Motor neuron (in vitro differentiated cells): ENCODE measurements around the gene ABHD1. TPM values are rescaled to one million over a fixed set of nuclear protein-coding genes. Genes with fewer than 3 reads are reported as not detected.
"Not testable (repeated sequence)": the region's sequence is repeated elsewhere in the genome, so short reads cannot be mapped to it uniquely, and the experiment has no call there.

Experiments used
- ATAC-seq, 8 experiments: fragments of 200-7000 bp; cut with Tn5 transposase; replicated peaks in 6 of 8; 2 replicates each; pipeline ENCODE4 v1.8.0; 2021; ENCODE audit warnings: mild to moderate bottlenecking in 8 of 8, moderate library complexity in 8 of 8
- H3K27ac ChIP-seq, 2 donors: fragments of 250-450 bp; sonication (Bioruptor Pico); 2 replicates each; pipeline ENCODE4 v1.9.0; 2021; ENCODE audit warnings: antibody characterized with exemption in 2 of 2, mild to moderate bottlenecking in 2 of 2, moderate library complexity in 1 of 2
- H3K4me1 ChIP-seq, 2 donors: fragments of 250-450 bp; sonication (Bioruptor Pico); replicated peaks in 1 of 2; 2 replicates each; pipeline ENCODE4 v1.6.1; 2021; ENCODE audit warnings: antibody characterized with exemption in 2 of 2, mild to moderate bottlenecking in 2 of 2, moderate library complexity in 1 of 2
- H3K4me3 ChIP-seq, 5 donors: fragments of 250-450 bp; sonication (Bioruptor Pico); 2 replicates each; pipeline ENCODE4 v1.9.0; 2021; ENCODE audit warnings: antibody characterized with exemption in 5 of 5, mild to moderate bottlenecking in 5 of 5, moderate library complexity in 4 of 5
- WGBS, 10 experiments: fragments of 450-650 bp; shearing (Covaris generic); methylation state at CpG; one replicate each; pipeline ENCODE4 v1.0.0; 2022; 5-methylcytosine and 5-hydroxymethylcytosine counted together
- in situ Hi-C, 9 experiments: fragments of 400-800 bp; cut with MboI; loops; one replicate each; pipeline ENCODE4 v1.15.0; 2021; ENCODE audit warnings: low sequenced_read_pairs in 9 of 9, low pct_unique_long_range_greater_than_20kb in 2 of 9; ENCODE audit not compliant: unreplicated experiment in 9 of 9
- total RNA-seq, 8 experiments: library from RNA; unstranded; fragments of 300-600 nt; gene quantifications; 2 replicates each; pipeline versions ENCODE4 v1.2.3 to v1.2.4, GENCODE V29; 2022

ABHD1 gene
- total RNA-seq, 8 experiments from 2014 or later = 0.94 to 2.9 (median 1.7) TPM; not detected in 1

DNA sequence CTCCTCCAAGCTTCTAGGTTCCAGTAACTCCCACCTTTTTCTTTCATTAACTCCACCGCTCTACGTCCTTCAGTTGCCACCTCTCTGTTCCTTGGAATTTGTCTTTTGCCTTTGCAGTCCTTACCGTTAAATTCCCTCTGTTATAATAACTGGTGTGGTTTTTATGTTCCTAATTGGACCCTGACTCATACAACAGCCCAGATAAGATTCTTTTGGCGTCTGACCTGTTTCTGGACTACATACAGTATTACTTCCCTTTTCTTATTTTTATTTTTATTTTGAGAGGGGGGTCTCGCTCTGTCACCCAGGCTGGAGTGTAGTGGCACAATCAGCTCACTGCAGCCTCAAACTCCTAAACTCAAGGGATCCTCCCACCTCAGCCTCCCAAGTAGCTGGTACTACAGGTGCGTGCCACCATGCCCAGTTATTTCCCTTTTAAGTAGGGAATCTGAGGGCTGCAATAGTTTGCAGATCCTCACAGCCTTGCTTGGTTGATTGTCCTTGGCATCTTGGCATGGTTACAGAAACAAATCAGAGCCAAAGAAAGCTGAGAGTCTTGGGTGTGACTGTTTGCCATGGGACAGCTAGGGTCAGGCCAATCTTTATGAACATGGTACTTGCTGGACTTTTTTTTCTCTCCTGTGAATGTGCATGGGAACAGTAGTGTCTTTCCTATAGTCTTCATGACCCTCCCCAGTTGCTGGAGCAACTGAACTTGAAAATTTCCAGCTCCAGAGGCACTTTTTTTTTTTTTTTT, 47.1 kb downstream of the ABHD1 start:
- 57 to 100% (median 88%) methylated on average over 1 to 5 of the region's 6 CpGs for WGBS, 10 experiments
- Histone ChIP-seq H3K4me1 (no peaks in the 10 kb centered on the region), H3K4me3 (no peak overlapping the region), H3K27ac (no peak overlapping the region)
- in situ Hi-C loops = no loop called here
- ATAC-seq = no peak

- H3K27ac ChIP-seq = no peak overlapping the region
- no peaks in the 10 kb centered on the region for H3K4me1 ChIP-seq
- no peak for ATAC-seq
- WGBS, 10 experiments = 14 to 90% (median 75%) methylated on average over 1 to 8 of the region's 8 CpGs
- no peak overlapping the region for H3K4me3 ChIP-seq
- in situ Hi-C loops = no loop called here
These were observed 47.8 kb downstream of the ABHD1 start for GRCh38 chr2:27171351-27171848.

GRCh38 chr2:27174638-27175037, 51.0 kb downstream of the ABHD1 start:
- H3K4me3 ChIP-seq = no peak overlapping the region
- no peaks in the 10 kb centered on the region for H3K4me1 ChIP-seq
- ATAC-seq = peak in 4 of 8 experiments; percentile 28 to 84 (median 48)
- H3K27ac ChIP-seq = no peak overlapping the region
- 26 to 80% (median 64%) methylated on average over 1 to 4 of the region's 6 CpGs for WGBS, 10 experiments
- in situ Hi-C loops = loop anchor here in 1 of 9 experiments (25.0 kb wide), 1 partner anchor 212 kb away; the partner anchor contains the start of gene MAPRE3

- 7 to 89% (median 51%) methylated on average over 4 to 8 of the region's 8 CpGs; no CpG with 5 or more reads in 1 of the 10 experiments for WGBS, 10 experiments
- no peak overlapping the region for H3K27ac ChIP-seq
- H3K4me3 ChIP-seq = no peak overlapping the region
- no peak for ATAC-seq
- in situ Hi-C loops = loop anchor here in 1 of 9 experiments (25.0 kb wide), 1 partner anchor 213 kb away; the partner anchor contains the start of gene MAPRE3
- no peaks in the 10 kb centered on the region for H3K4me1 ChIP-seq
These were observed 51.7 kb downstream of the ABHD1 start for GRCh38 chr2:27175330-27175729.

GRCh38 chr2:27175781-27176180, 52.2 kb downstream of the ABHD1 start:
- not testable (repeated sequence) for H3K27ac ChIP-seq, H3K4me1 ChIP-seq, H3K4me3 ChIP-seq
- ATAC-seq = peak in 3 of 8 experiments; percentile 41 to 78 (median 73)
- 87 to 100% methylated on average over 2 to 3 of the region's 4 CpGs; no CpG with 5 or more reads in 8 of the 10 experiments for WGBS, 10 experiments
- in situ Hi-C loops = loop anchor here in 1 of 9 experiments (25.0 kb wide), 1 partner anchor 213 kb away; the partner anchor contains the start of gene MAPRE3

GRCh38 chr2:27177441-27178351, 54.1 kb downstream of the ABHD1 start:
- 40 to 92% (median 82%) methylated on average over 2 to 13 of the region's 15 CpGs for WGBS, 10 experiments
- in situ Hi-C loops = loop anchor here in 1 of 9 experiments (25.0 kb wide), 1 partner anchor 215 kb away; the partner anchor contains the start of gene MAPRE3
- no peaks in the 10 kb centered on the region for H3K4me1 ChIP-seq
- H3K27ac ChIP-seq = no peak overlapping the region
- no peak overlapping the region for H3K4me3 ChIP-seq
- no peak for ATAC-seq

GRCh38 chr2:27178469-27178868, 54.9 kb downstream of the ABHD1 start:
- H3K4me1 ChIP-seq = no peaks in the 10 kb centered on the region
- in situ Hi-C loops = loop anchor here in 1 of 9 experiments (25.0 kb wide), 1 partner anchor 216 kb away; the partner anchor contains the start of gene MAPRE3
- no peak overlapping the region for H3K27ac ChIP-seq
- ATAC-seq = no peak
- no peak overlapping the region for H3K4me3 ChIP-seq
- 33 to 100% (median 92%) methylated on average over 1 to 3 of the region's 3 CpGs; no CpG with 5 or more reads in 1 of the 10 experiments for WGBS, 10 experiments

DNA sequence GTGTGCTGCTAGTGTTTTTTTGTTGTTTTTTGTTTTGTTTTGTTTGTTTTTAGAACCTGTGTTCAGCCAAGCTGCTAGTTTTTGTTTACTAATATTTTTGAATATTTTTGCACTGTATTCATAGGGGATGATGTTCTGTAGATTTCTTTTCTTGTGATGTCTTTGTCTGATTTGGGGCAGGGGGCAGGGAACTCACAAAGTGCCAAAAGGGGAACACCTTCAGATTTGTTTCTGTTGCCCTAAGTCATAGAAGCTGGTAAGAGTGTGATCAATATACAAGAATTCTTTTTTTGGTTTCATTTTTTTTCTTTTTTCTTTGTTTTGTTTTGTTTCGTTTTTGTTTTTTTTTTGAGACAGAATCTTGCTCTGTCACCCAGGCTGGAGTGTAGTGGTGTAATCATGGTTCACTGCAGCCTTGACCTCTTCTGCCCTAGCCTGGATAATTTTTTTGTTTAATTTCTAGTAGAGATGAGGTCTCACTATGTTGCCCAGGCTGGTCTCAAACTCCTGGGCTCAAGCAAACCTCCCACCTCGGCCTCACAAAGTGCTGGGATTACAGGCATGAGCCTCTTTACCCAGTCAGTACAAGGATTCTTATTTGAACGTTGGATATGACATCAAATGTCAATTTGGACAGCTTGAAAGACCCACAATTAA, 55.9 kb downstream of the ABHD1 start:
- H3K27ac ChIP-seq = no peak overlapping the region
- no peak overlapping the region for H3K4me3 ChIP-seq
- WGBS, 10 experiments = 19 to 71% (median 38%) methylated on average over 1 to 3 of the region's 3 CpGs
- H3K4me1 ChIP-seq = no peaks in the 10 kb centered on the region
- no peak for ATAC-seq
- in situ Hi-C loops = loop anchor here in 1 of 9 experiments (25.0 kb wide), 1 partner anchor 217 kb away; the partner anchor contains the start of gene MAPRE3

Other genes with a start within 250 kb of the ABHD1 start
- gene MAPRE3, start 153.2 kb upstream of the ABHD1 start, total RNA-seq = 10 to 100 TPM in 7 of 8 experiments, 1 to 10 TPM in 1; 8.7 to 44.8 (median 26.8) TPM
- 10 to 100 TPM; 11.8 to 44.1 (median 30.1) TPM for gene TMEM214, start 90.8 kb upstream of the ABHD1 start, total RNA-seq
- 10 to 100 TPM; 11.0 to 47.1 (median 34.8) TPM for gene AGBL5, start 72.1 kb upstream of the ABHD1 start, total RNA-seq
- 100 to 1,000 TPM; 289 to 626 (median 350) TPM for gene OST4, start 52.2 kb upstream of the ABHD1 start, total RNA-seq
- 10 to 100 TPM in 4 of 8 experiments, 1 to 10 TPM in 4; 1.4 to 24.6 (median 12.1) TPM for gene EMILIN1, start 45.2 kb upstream of the ABHD1 start, total RNA-seq
- gene KHK, start 37.0 kb upstream of the ABHD1 start, total RNA-seq = 1 to 10 TPM in 7 of 8 experiments, under 1 TPM in 1; 0.72 to 5.4 (median 3.4) TPM
- 10 to 100 TPM in 3 of 8 experiments, 1 to 10 TPM in 5; 4.4 to 27.3 (median 9.8) TPM for gene CGREF1, start 4.7 kb upstream of the ABHD1 start, total RNA-seq
- gene PREB, start 10.8 kb downstream of the ABHD1 start, total RNA-seq = 10 to 100 TPM; 22.9 to 41.5 (median 38.2) TPM
- 1 to 10 TPM in 1 of 8 experiments, under 1 TPM in 5, not detected in 2; 0.11 to 1.5 (median 0.32) TPM for gene PRR30, start 15.6 kb downstream of the ABHD1 start, total RNA-seq
- gene TCF23, start 25.2 kb downstream of the ABHD1 start, total RNA-seq = under 1 TPM in 6 of 8 experiments, not detected in 2; 0.09 to 0.66 (median 0.23) TPM
- 100 to 1,000 TPM in 6 of 8 experiments, 10 to 100 TPM in 2; 77.0 to 252 (median 123) TPM for gene ATRAID, start 88.2 kb downstream of the ABHD1 start, total RNA-seq
- 10 to 100 TPM; 16.0 to 59.5 (median 33.7) TPM for gene SLC5A6, start 88.5 kb downstream of the ABHD1 start, total RNA-seq
- 10 to 100 TPM; 20.5 to 72.3 (median 31.5) TPM for gene CAD, start 93.6 kb downstream of the ABHD1 start, total RNA-seq
- gene SLC30A3, start 139.2 kb downstream of the ABHD1 start, total RNA-seq = 1 to 10 TPM in 1 of 8 experiments, under 1 TPM in 7; 0.27 to 1.6 (median 0.61) TPM
- gene DNAJC5G, start 151.6 kb downstream of the ABHD1 start, total RNA-seq = not detected
- gene TRIM54, start 158.6 kb downstream of the ABHD1 start, total RNA-seq = under 1 TPM in 7 of 8 experiments, not detected in 1; 0.25 to 1.00 (median 0.38) TPM
- gene UCN, start 184.6 kb downstream of the ABHD1 start, total RNA-seq = 1 to 10 TPM in 5 of 8 experiments, under 1 TPM in 2, not detected in 1; 0.61 to 3.5 (median 1.4) TPM
- 100 to 1,000 TPM in 1 of 8 experiments, 10 to 100 TPM in 7; 36.7 to 141 (median 68.9) TPM for gene MPV17, start 199.3 kb downstream of the ABHD1 start, total RNA-seq
- gene GTF3C2, start 232.9 kb downstream of the ABHD1 start, total RNA-seq = 10 to 100 TPM; 19.6 to 80.8 (median 33.0) TPM
- gene EIF2B4, start 246.5 kb downstream of the ABHD1 start, total RNA-seq = 10 to 100 TPM; 24.0 to 51.7 (median 34.6) TPM
- 100 to 1,000 TPM in 2 of 8 experiments, 10 to 100 TPM in 6; 46.1 to 142 (median 83.7) TPM for gene SNX17, start 246.8 kb downstream of the ABHD1 start, total RNA-seq